Measurements from ENCODE around the gene GAB3. TPM values are rescaled to one million over a fixed set of nuclear protein-coding genes. Genes with fewer than 3 reads are reported as not detected.
"Not testable (repeated sequence)": the region's sequence is repeated elsewhere in the genome, so short reads cannot be mapped to it uniquely, and the experiment has no call there.

The GAB3 gene
- total RNA-seq, 1 experiment from 2014 or later, result 0.17 TPM

- intact Hi-C loops (cut with micrococcal nuclease; ENCODE audit: unreplicated experiment); H3F3A ChIP-seq (ENCODE audit: insufficient read depth, low read depth); H2AFZ ChIP-seq; H3K9me3 ChIP-seq (ENCODE audit: insufficient read depth, low read depth); BruUV-seq (replicated peaks); H3K9me2 ChIP-seq (ENCODE audit: insufficient read depth); H3K27ac ChIP-seq; H3K27me3 ChIP-seq (ENCODE audit: insufficient read depth, low read depth); CTCF ChIA-PET; H3K36me3 ChIP-seq (ENCODE audit: low read depth); H4K20me1 ChIP-seq (ENCODE audit: insufficient read depth); H3K79me2 ChIP-seq (ENCODE audit: low read depth); DNase-seq; POLR2A ChIA-PET (ENCODE audit: unreplicated experiment); H3K4me1 ChIP-seq (replicated peaks; ENCODE audit: insufficient read depth): not testable (repeated sequence)
- H3K4me2 ChIP-seq, result peak overlapping the region; percentile 46
- peak overlapping the region; percentile 29; the same call in 1 of the 2 replicates for H3K4me3 ChIP-seq
Observed at GRCh38 chrX:154670848-154671247, 80.0 kb downstream of the GAB3 start.

- no peaks in the 10 kb centered on the region for H3K79me2 ChIP-seq (ENCODE audit: low read depth)
- H4K20me1 ChIP-seq (ENCODE audit: insufficient read depth), result no peaks in the 10 kb centered on the region
- CTCF ChIA-PET, result no interaction called here
- H3F3A ChIP-seq (ENCODE audit: insufficient read depth, low read depth), result no peaks in the 10 kb centered on the region
- TF ChIP-seq EZH2 (IDR thresholded peaks at IDR 0.05; ENCODE audit: low read depth) (no peak), CTCF (conservative IDR thresholded peaks at IDR 0.05) (no peak)
- H2AFZ ChIP-seq, result no peak overlapping the region
- H3K9me3 ChIP-seq (ENCODE audit: insufficient read depth, low read depth), result no peaks in the 10 kb centered on the region
- no peaks in the 10 kb centered on the region for H3K4me1 ChIP-seq (replicated peaks; ENCODE audit: insufficient read depth)
- H3K4me2 ChIP-seq, result no peak overlapping the region
- POLR2A ChIA-PET (ENCODE audit: unreplicated experiment), result no interaction called here
- H3K27ac ChIP-seq, result no peak overlapping the region
- H3K4me3 ChIP-seq, result no peak overlapping the region
- no TSS peak for BruUV-seq (replicated peaks)
- DNase-seq, result no peak
- intact Hi-C loops (cut with micrococcal nuclease; ENCODE audit: unreplicated experiment), result no loop called here
- no peaks in the 10 kb centered on the region for H3K36me3 ChIP-seq (ENCODE audit: low read depth)
- H3K9me2 ChIP-seq (ENCODE audit: insufficient read depth), result no peaks in the 10 kb centered on the region
- peaks cover 25% of the 10 kb centered on the region for H3K27me3 ChIP-seq (ENCODE audit: insufficient read depth, low read depth)
Observed at GRCh38 chrX:154661899-154662298, 89.0 kb downstream of the GAB3 start.

GRCh38 chrX:154661170-154661569 is 89.7 kb downstream of the GAB3 start:
- H3K9me3 ChIP-seq (ENCODE audit: insufficient read depth, low read depth), result no peaks in the 10 kb centered on the region
- H4K20me1 ChIP-seq (ENCODE audit: insufficient read depth), result no peaks in the 10 kb centered on the region
- intact Hi-C loops (cut with micrococcal nuclease; ENCODE audit: unreplicated experiment), result no loop called here
- H3K4me1 ChIP-seq (replicated peaks; ENCODE audit: insufficient read depth), result no peaks in the 10 kb centered on the region
- ChIA-PET POLR2A (ENCODE audit: unreplicated experiment) (no interaction called here), CTCF (no interaction called here)
- no peak overlapping the region for H3K4me2 ChIP-seq
- H3K79me2 ChIP-seq (ENCODE audit: low read depth), result no peaks in the 10 kb centered on the region
- no peak for TF ChIP-seq EZH2 (IDR thresholded peaks at IDR 0.05; ENCODE audit: low read depth)
- no peak for TF ChIP-seq CTCF (conservative IDR thresholded peaks at IDR 0.05)
- BruUV-seq (replicated peaks), result no TSS peak
- H3K27me3 ChIP-seq (ENCODE audit: insufficient read depth, low read depth), result peaks cover 30% of the 10 kb centered on the region
- H3K4me3 ChIP-seq, result no peak overlapping the region
- no peak overlapping the region for H2AFZ ChIP-seq
- H3K36me3 ChIP-seq (ENCODE audit: low read depth), result no peaks in the 10 kb centered on the region
- no peak for DNase-seq
- H3F3A ChIP-seq (ENCODE audit: insufficient read depth, low read depth), result no peaks in the 10 kb centered on the region
- no peak overlapping the region for H3K27ac ChIP-seq
- no peaks in the 10 kb centered on the region for H3K9me2 ChIP-seq (ENCODE audit: insufficient read depth)

- Histone ChIP-seq H3K9me2 (ENCODE audit: insufficient read depth) (no peaks in the 10 kb centered on the region), H3K27ac (no peak overlapping the region), H3K36me3 (ENCODE audit: low read depth) (no peaks in the 10 kb centered on the region), H3K4me3 (no peak overlapping the region), H2AFZ (no peak overlapping the region), H3K4me1 (replicated peaks; ENCODE audit: insufficient read depth) (no peaks in the 10 kb centered on the region), H3K27me3 (ENCODE audit: insufficient read depth, low read depth) (peaks cover 36% of the 10 kb centered on the region), H3K9me3 (ENCODE audit: insufficient read depth, low read depth) (no peaks in the 10 kb centered on the region), H3F3A (ENCODE audit: insufficient read depth, low read depth) (no peaks in the 10 kb centered on the region), H3K4me2 (no peak overlapping the region), H3K79me2 (ENCODE audit: low read depth) (no peaks in the 10 kb centered on the region), H4K20me1 (ENCODE audit: insufficient read depth) (no peaks in the 10 kb centered on the region)
- TF ChIP-seq CTCF (conservative IDR thresholded peaks at IDR 0.05) (no peak), EZH2 (IDR thresholded peaks at IDR 0.05; ENCODE audit: low read depth) (no peak)
- intact Hi-C loops (cut with micrococcal nuclease; ENCODE audit: unreplicated experiment), result no loop called here
- no peak for DNase-seq
- POLR2A ChIA-PET (ENCODE audit: unreplicated experiment), result no interaction called here
- CTCF ChIA-PET, result no interaction called here
- no TSS peak for BruUV-seq (replicated peaks)
Observed at GRCh38 chrX:154660541-154660940, 90.3 kb downstream of the GAB3 start.

Measured in PC-9 (cell line).